Measurements from ENCODE around the gene IL5. TPM values are rescaled to one million over a fixed set of nuclear protein-coding genes. Genes with fewer than 3 reads are reported as not detected.

The IL5 gene
- total and polyA plus RNA-seq, 2 donors (not counting 1 experiment from before 2014, with no cell fraction given): not detected

- H3K4me1 ChIP-seq (ENCODE audit: control insufficient read depth in 2 of 2, insufficient read depth in 2 of 2, low read length in 2 of 2): peaks cover 41 to 45% of the 10 kb centered on the region in 2 donors
- CTCF ChIA-PET: interaction anchor here (0.8 to 4.0 kb wide), 4 partner anchors 16 to 160 kb away, joined by 3 to 17 read pairs (median 5); partner anchors contain the start of gene SLC22A5
- no peak overlapping the region for H3K4me3 Mint-ChIP-seq
- H3K9me3 Mint-ChIP-seq (ENCODE audit: insufficient read depth): no peaks in the 10 kb centered on the region
- no peaks in the 10 kb centered on the region for H3K27me3 Mint-ChIP-seq
- peak; percentile 43 for DNase-seq
- peak overlapping the region; percentile 47 for H2AFZ ChIP-seq (ENCODE audit: insufficient read depth, low read depth, low read length, poor library complexity, severe bottlenecking)
- no peak overlapping the region for H3K9ac ChIP-seq (ENCODE audit: low read length)
- H3K27me3 ChIP-seq (replicated peaks in 1 of 4; ENCODE audit: control extremely low read depth in 1 of 4, control insufficient read depth in 3 of 4, insufficient read depth in 4 of 4, low read length in 3 of 4): no peaks in the 10 kb centered on the region
- intact Hi-C loops (cut with micrococcal nuclease): loop anchor here (5.0 kb wide), 1 partner anchor 183 kb away; no protein-coding TSS in a partner anchor
- peaks cover 47% of the 10 kb centered on the region for H3K4me1 Mint-ChIP-seq
- H3K27ac Mint-ChIP-seq: peak overlapping the region; percentile 38
- H3K79me2 ChIP-seq (ENCODE audit: control insufficient read depth, insufficient read depth, low read length): no peaks in the 10 kb centered on the region
- H3K4me2 ChIP-seq (replicated peaks; ENCODE audit: low read depth, low read length, poor library complexity, severe bottlenecking): peak overlapping the region; percentile 60
- H4K20me1 ChIP-seq (ENCODE audit: control insufficient read depth, insufficient read depth, low read length, poor library complexity, severe bottlenecking): no peaks in the 10 kb centered on the region
- H3K9me3 ChIP-seq (ENCODE audit: control extremely low read depth in 1 of 3, control insufficient read depth in 2 of 3, insufficient read depth in 1 of 3, low read length in 2 of 3): no peaks in the 10 kb centered on the region
- no peak overlapping the region for H3K27ac ChIP-seq (ENCODE audit: low read length in 2 of 2)
- POLR2A ChIA-PET: no interaction called here
- TF ChIP-seq EZH2 (IDR thresholded peaks at IDR 0.05; ENCODE audit: borderline replicate concordance, insufficient read depth, low read depth, low read length, poor library complexity, severe bottlenecking) (no peak), CTCF (IDR thresholded peaks at IDR 0.05) (no peak)
- WGBS (ENCODE audit: insufficient coverage): 58% methylated on average over 3 of the region's 6 CpGs
- H3K36me3 ChIP-seq (replicated peaks in 1 of 2; ENCODE audit: control extremely low read depth in 1 of 2, control insufficient read depth in 1 of 2, extremely low read depth in 1 of 2, insufficient read depth in 2 of 2, low read length in 1 of 2): no peaks in the 10 kb centered on the region
- peak; percentile 46 for ATAC-seq (ENCODE audit: low read depth)
- no peak overlapping the region for H3K4me3 ChIP-seq (ENCODE audit: control extremely low read depth in 1 of 5, extremely low read depth in 1 of 5, insufficient read depth in 1 of 5, low read depth in 2 of 5, low read length in 4 of 5)
These were observed 14.3 kb downstream of the IL5 start for GRCh38 chr5:132528866-132529634.

GRCh38 chr5:132528021-132528420 is 15.3 kb downstream of the IL5 start:
- no peak overlapping the region for H3K4me3 ChIP-seq (ENCODE audit: control extremely low read depth in 1 of 5, extremely low read depth in 1 of 5, insufficient read depth in 1 of 5, low read depth in 2 of 5, low read length in 4 of 5)
- ATAC-seq (ENCODE audit: low read depth) (no peak), DNase-seq (no peak)
- Mint-ChIP-seq H3K4me1 (peaks cover 49% of the 10 kb centered on the region), H3K27ac (no peak overlapping the region), H3K27me3 (no peaks in the 10 kb centered on the region), H3K9me3 (ENCODE audit: insufficient read depth) (no peaks in the 10 kb centered on the region), H3K4me3 (no peak overlapping the region)
- no peaks in the 10 kb centered on the region for H3K79me2 ChIP-seq (ENCODE audit: control insufficient read depth, insufficient read depth, low read length)
- H3K27ac ChIP-seq (ENCODE audit: low read length in 2 of 2): no peak overlapping the region
- H2AFZ ChIP-seq (ENCODE audit: insufficient read depth, low read depth, low read length, poor library complexity, severe bottlenecking): no peak overlapping the region
- 100% methylated on average over 2 of the region's 2 CpGs for WGBS (ENCODE audit: insufficient coverage)
- TF ChIP-seq EZH2 (IDR thresholded peaks at IDR 0.05; ENCODE audit: borderline replicate concordance, insufficient read depth, low read depth, low read length, poor library complexity, severe bottlenecking): no peak
- no peak for TF ChIP-seq CTCF (IDR thresholded peaks at IDR 0.05)
- H3K27me3 ChIP-seq (replicated peaks in 1 of 4; ENCODE audit: control extremely low read depth in 1 of 4, control insufficient read depth in 3 of 4, insufficient read depth in 4 of 4, low read length in 3 of 4): no peaks in the 10 kb centered on the region
- H3K9me3 ChIP-seq (ENCODE audit: control extremely low read depth in 1 of 3, control insufficient read depth in 2 of 3, insufficient read depth in 1 of 3, low read length in 2 of 3): no peaks in the 10 kb centered on the region
- no peak overlapping the region for H3K9ac ChIP-seq (ENCODE audit: low read length)
- CTCF ChIA-PET: interaction anchor here (0.7 to 4.0 kb wide), 9 partner anchors 8 to 301 kb away, joined by 3 to 17 read pairs (median 8); partner anchors contain the start of genes SHROOM1 and SLC22A5
- POLR2A ChIA-PET: no interaction called here
- H3K4me1 ChIP-seq (ENCODE audit: control insufficient read depth in 2 of 2, insufficient read depth in 2 of 2, low read length in 2 of 2): peaks cover 41 to 45% of the 10 kb centered on the region in 2 donors
- H3K4me2 ChIP-seq (replicated peaks; ENCODE audit: low read depth, low read length, poor library complexity, severe bottlenecking): no peak overlapping the region
- H4K20me1 ChIP-seq (ENCODE audit: control insufficient read depth, insufficient read depth, low read length, poor library complexity, severe bottlenecking): no peaks in the 10 kb centered on the region
- intact Hi-C loops (cut with micrococcal nuclease): loop anchor here (5.0 kb wide), 1 partner anchor 184 kb away; no protein-coding TSS in a partner anchor
- H3K36me3 ChIP-seq (replicated peaks in 1 of 2; ENCODE audit: control extremely low read depth in 1 of 2, control insufficient read depth in 1 of 2, extremely low read depth in 1 of 2, insufficient read depth in 2 of 2, low read length in 1 of 2): no peaks in the 10 kb centered on the region

All from B cell (primary cell).